CD14-positive monocyte (primary cell): ENCODE measurements around the gene CCDC13. TPM values are rescaled to one million over a fixed set of nuclear protein-coding genes. Genes with fewer than 3 reads are reported as not detected.

Source experiments
- DNase-seq, 3 donors: peaks; one replicate each; pipeline ENCODE4 v3.0.0-alpha.2; 2011 to 2022
- H2AFZ ChIP-seq: 2 replicates; pipeline ENCODE4 v1.6.0; 2012; ENCODE audit warnings: mild to moderate bottlenecking, low read depth, low read length, inconsistent platforms; ENCODE audit not compliant: insufficient read depth, poor library complexity, severe bottlenecking
- H3K27ac ChIP-seq, 2 donors: 1 replicate in 1 of 2; 2 replicates in 1 of 2; pipeline ENCODE4 v1.5.1; 2012 to 2013; ENCODE audit warnings: low read length in 2 of 2, control low read depth in 1 of 2, inconsistent platforms in 1 of 2, low read depth in 1 of 2, mild to moderate bottlenecking in 1 of 2
- H3K27me3 ChIP-seq, 2 donors: one replicate each; pipeline versions ENCODE4 v1.6.0 to v1.6.1; 2011 to 2013; ENCODE audit warnings: low read length in 2 of 2; ENCODE audit not compliant: control insufficient read depth in 2 of 2, insufficient read depth in 2 of 2
- H3K36me3 ChIP-seq, 2 donors: replicated peaks in 1 of 2; 1 replicate in 1 of 2; 2 replicates in 1 of 2; pipeline versions ENCODE4 v1.5.1 to v1.6.1; 2012 to 2013; ENCODE audit warnings: low read length in 2 of 2, control low read depth in 1 of 2, inconsistent platforms in 1 of 2, mild to moderate bottlenecking in 1 of 2; ENCODE audit not compliant: insufficient read depth in 2 of 2, control insufficient read depth in 1 of 2
- H3K4me1 ChIP-seq, 2 donors: 1 replicate in 1 of 2; 2 replicates in 1 of 2; pipeline versions ENCODE4 v1.5.1 to v1.6.1; 2012 to 2013; ENCODE audit warnings: low read length in 2 of 2, control low read depth in 1 of 2, inconsistent platforms in 1 of 2, mild to moderate bottlenecking in 1 of 2, moderate library complexity in 1 of 2; ENCODE audit not compliant: insufficient read depth in 2 of 2, control insufficient read depth in 1 of 2
- H3K4me2 ChIP-seq: replicated peaks from 2 replicates; pipeline ENCODE3; 2012; ENCODE audit warnings: low read length, moderate library complexity, mild to moderate bottlenecking; ENCODE audit not compliant: poor library complexity, severe bottlenecking; ENCODE audit errors: extremely low read depth
- H3K4me3 ChIP-seq, 3 experiments: fragments of 200-600 bp in 1 of 3; sonication (generic) in 1 of 3; replicated peaks in 1 of 3; 1 replicate in 2 of 3; 2 replicates in 1 of 3; pipeline ENCODE4 v1.5.1; 2011 to 2013; ENCODE audit warnings: low read length in 3 of 3, mild to moderate bottlenecking in 3 of 3, control low read depth in 2 of 3, low read depth in 2 of 3, inconsistent platforms in 1 of 3, moderate library complexity in 1 of 3
- H3K79me2 ChIP-seq: 2 replicates; pipeline ENCODE4 v1.6.0; 2012; ENCODE audit warnings: mild to moderate bottlenecking, control low read depth, inconsistent platforms, low read length, moderate library complexity; ENCODE audit not compliant: insufficient read depth
- H3K9ac ChIP-seq: 2 replicates; pipeline ENCODE4 v1.6.0; 2017; ENCODE audit warnings: low read length, mild to moderate bottlenecking; ENCODE audit not compliant: insufficient read depth, poor library complexity, severe bottlenecking
- H3K9me3 ChIP-seq, 2 donors: replicated peaks in 1 of 2; 1 replicate in 1 of 2; 2 replicates in 1 of 2; pipeline versions ENCODE4 v1.5.1 to v1.6.1; 2012 to 2013; ENCODE audit warnings: low read length in 2 of 2, control low read depth in 1 of 2; ENCODE audit not compliant: control insufficient read depth in 1 of 2, insufficient read depth in 1 of 2
- H4K20me1 ChIP-seq: 2 replicates; pipeline ENCODE4 v1.6.0; 2012; ENCODE audit warnings: mild to moderate bottlenecking, low read length, control low read depth, moderate library complexity; ENCODE audit not compliant: insufficient read depth
- H3K27ac Mint-ChIP-seq, 7 donors: one replicate each; pipeline ENCODE4 v1.8.0; 2020; ENCODE audit warnings: mild to moderate bottlenecking in 7 of 7, mixed read lengths in 7 of 7, moderate library complexity in 6 of 7, inconsistent platforms in 2 of 7
- H3K27me3 Mint-ChIP-seq, 3 donors: one replicate each; pipeline ENCODE4 v1.8.0; 2021 to 2022; ENCODE audit warnings: low read depth in 3 of 3, mild to moderate bottlenecking in 3 of 3, mixed read lengths in 3 of 3, moderate library complexity in 3 of 3, inconsistent platforms in 1 of 3
- H3K36me3 Mint-ChIP-seq, 2 donors: one replicate each; pipeline ENCODE4 v1.8.0; 2020; ENCODE audit warnings: mixed read lengths in 2 of 2, inconsistent platforms in 1 of 2, mild to moderate bottlenecking in 1 of 2
- H3K4me1 Mint-ChIP-seq: one replicate; pipeline ENCODE4 v1.8.0; 2020; ENCODE audit warnings: mild to moderate bottlenecking, mixed read lengths
- H3K4me3 Mint-ChIP-seq, 2 donors: one replicate each; pipeline ENCODE4 v1.8.0; 2020; ENCODE audit warnings: mild to moderate bottlenecking in 2 of 2, mixed read lengths in 2 of 2, moderate library complexity in 1 of 2
- H3K9me3 Mint-ChIP-seq, 7 donors: one replicate each; pipeline ENCODE4 v1.8.0; 2020 to 2022; ENCODE audit warnings: mixed read lengths in 7 of 7, mild to moderate bottlenecking in 6 of 7, moderate library complexity in 6 of 7, inconsistent platforms in 2 of 7
- CTCF ChIP-seq: fragments of 200-600 bp; IDR thresholded peaks from one replicate; pipeline ENCODE4 v1.8.0; 2022; ENCODE audit warnings: antibody characterized with exemption, mild to moderate bottlenecking
- WGBS: methylation state at CpG from one replicate; pipeline ENCODE4 v1.1.5; 2013; ENCODE audit warnings: missing lambda C conversion rate; ENCODE audit not compliant: insufficient coverage; 5-methylcytosine and 5-hydroxymethylcytosine counted together
- intact Hi-C, 2 donors: fragments of 100-400 bp; cut with micrococcal nuclease; formaldehyde crosslinking; loops; one replicate each; pipeline versions ENCODE4 v1.15.0 to v1.15.1; 2023
- polyA plus RNA-seq, 3 donors: library from polyadenylated mRNA; depleted of rRNA in 1 of 3; unstranded in 2 of 3; stranded (reverse) in 1 of 3; fragments of 300-500 nt in 2 of 3; fragments of >200 nt in 1 of 3; fragmentation: Illumina TruSeq in 2 of 3; gene quantifications; 1 replicate in 2 of 3; 2 replicates in 1 of 3; pipeline ENCODE4 v1.2.3, GENCODE V29; 2012 to 2021

The CCDC13 gene
- polyA plus RNA-seq, 3 donors: 0.97 to 2.4 (median 1.8) TPM

- Mint-ChIP-seq H3K36me3 (no peaks in the 10 kb centered on the region), H3K27me3 (peaks cover 0 to 2% (median 2%) of the 10 kb centered on the region in 3 donors), H3K4me3 (no peak overlapping the region), H3K4me1 (peaks cover 20% of the 10 kb centered on the region), H3K9me3 (no peaks in the 10 kb centered on the region), H3K27ac (peak overlapping the region in 2 of 7 donors; percentile 46 to 57)
- TF ChIP-seq CTCF: no peak
- Histone ChIP-seq H3K27me3 (no peaks in the 10 kb centered on the region), H3K4me3 (no peak overlapping the region), H2AFZ (no peak overlapping the region), H3K9me3 (no peaks in the 10 kb centered on the region), H3K79me2 (no peaks in the 10 kb centered on the region), H3K4me2 (no peak overlapping the region), H3K36me3 (no peaks in the 10 kb centered on the region), H3K9ac (no peak overlapping the region), H3K4me1 (peaks cover 7 to 8% of the 10 kb centered on the region in 2 donors), H3K27ac (no peak overlapping the region), H4K20me1 (no peaks in the 10 kb centered on the region)
- DNase-seq: no peak
- intact Hi-C loops: loop anchor here in 1 of 2 donors (10.0 kb wide), 1 partner anchor 245 kb away; no protein-coding TSS in a partner anchor
- 88% methylated on average over 7 of the region's 12 CpGs for WGBS
Observed at GRCh38 chr3:42739401-42740158, 33.5 kb downstream of the CCDC13 start.

GRCh38 chr3:42736531-42736930 is 36.5 kb downstream of the CCDC13 start:
- Mint-ChIP-seq H3K4me3 (no peak overlapping the region), H3K27me3 (peaks cover 0 to 5% (median 2%) of the 10 kb centered on the region in 3 donors), H3K4me1 (peaks cover 15% of the 10 kb centered on the region), H3K36me3 (no peaks in the 10 kb centered on the region), H3K27ac (no peak overlapping the region), H3K9me3 (peaks cover 0 to 2% (median 0%) of the 10 kb centered on the region in 7 donors)
- DNase-seq: no peak
- Histone ChIP-seq H4K20me1 (no peaks in the 10 kb centered on the region), H2AFZ (no peak overlapping the region), H3K27ac (no peak overlapping the region), H3K4me3 (no peak overlapping the region), H3K27me3 (no peaks in the 10 kb centered on the region), H3K4me1 (peaks cover 7 to 8% of the 10 kb centered on the region in 2 donors), H3K4me2 (no peak overlapping the region), H3K9ac (no peak overlapping the region), H3K36me3 (no peaks in the 10 kb centered on the region), H3K9me3 (no peaks in the 10 kb centered on the region), H3K79me2 (no peaks in the 10 kb centered on the region)
- TF ChIP-seq CTCF: no peak
- 100% methylated on average over 2 of the region's 6 CpGs for WGBS
- intact Hi-C loops: no loop called here
